Measurements from ENCODE around the gene PEBP1. TPM values are rescaled to one million over a fixed set of nuclear protein-coding genes. Genes with fewer than 3 reads are reported as not detected.

The PEBP1 gene
- total and polyA plus RNA-seq, 2 of the 8 experiments (the other 6 are each of a cell fraction or from before 2014, with no cell fraction given) = 444 to 622 TPM

DNA sequence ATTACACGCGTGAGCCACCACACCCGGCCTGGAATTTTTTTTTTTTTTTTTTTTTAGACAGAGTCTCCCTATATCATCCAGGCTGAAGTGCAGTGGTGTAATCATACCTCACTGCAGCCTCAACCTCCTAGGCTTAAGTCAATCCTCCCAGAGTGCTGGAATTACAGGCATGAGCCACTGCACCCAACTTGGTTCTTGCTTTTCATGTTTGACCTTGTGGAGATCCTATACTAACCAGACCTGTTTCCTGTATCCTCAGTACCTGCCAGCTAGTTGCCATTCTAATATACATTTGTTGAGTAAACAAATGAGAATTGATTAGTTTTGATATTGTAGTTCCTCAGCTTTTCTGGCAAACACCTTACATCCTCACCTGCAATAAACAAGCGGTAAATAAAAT lies 28.9 kb upstream of the PEBP1 start (continued):
- no peak for TF ChIP-seq MAFK (IDR thresholded peaks at IDR 0.05; ENCODE audit: low read depth, low read length)
- TF ChIP-seq KDM4A (IDR thresholded peaks at IDR 0.05; ENCODE audit: low read depth, low read length, severe bottlenecking) = no peak
- no peak for TF ChIP-seq TAF7 (optimal IDR thresholded peaks at IDR 0.05; ENCODE audit: borderline replicate concordance, low read depth, low read length)
- no peak for TF ChIP-seq CEBPB (IDR thresholded peaks at IDR 0.05; ENCODE audit: low read depth, low read length)
- TF ChIP-seq EGR1 (IDR thresholded peaks at IDR 0.05; ENCODE audit: borderline replicate concordance, low read depth, low read length) = no peak
